H9 (cell line): ENCODE results near the gene PLD1. TPM values are rescaled to one million over a fixed set of nuclear protein-coding genes. Genes with fewer than 3 reads are reported as not detected.

Source experiments
- DNase-seq: peaks from one replicate; pipeline ENCODE4 v3.0.0-alpha.2; 2017
- H2AFZ ChIP-seq: one replicate; pipeline ENCODE4 v1.6.1; 2013; ENCODE audit warnings: mild to moderate bottlenecking, low read length, control low read depth, moderate library complexity
- H2AK5ac ChIP-seq: 2 replicates; pipeline ENCODE4 v1.6.1; 2013; ENCODE audit warnings: low read length, control low read depth, mixed read lengths; ENCODE audit not compliant: insufficient read length
- H2BK120ac ChIP-seq: one replicate; pipeline ENCODE4 v1.6.1; 2013; ENCODE audit warnings: low read depth, mild to moderate bottlenecking, low read length, control low read depth, inconsistent platforms; ENCODE audit not compliant: poor library complexity, severe bottlenecking
- H2BK12ac ChIP-seq: 2 replicates; pipeline ENCODE4 v1.6.1; 2013; ENCODE audit warnings: low read length, control low read depth, mixed read lengths, low read depth; ENCODE audit not compliant: insufficient read length
- H2BK15ac ChIP-seq: 2 replicates; pipeline ENCODE4 v1.6.1; 2013; ENCODE audit warnings: low read depth, low read length, control low read depth
- H2BK20ac ChIP-seq: one replicate; pipeline ENCODE4 v1.6.1; 2013; ENCODE audit warnings: low read depth, mild to moderate bottlenecking, low read length, control low read depth, inconsistent platforms; ENCODE audit not compliant: poor library complexity, severe bottlenecking
- H2BK5ac ChIP-seq: 2 replicates; pipeline ENCODE4 v1.6.1; 2013; ENCODE audit warnings: low read length, control low read depth, mixed read lengths; ENCODE audit not compliant: insufficient read length
- H3K14ac ChIP-seq: 2 replicates; pipeline ENCODE4 v1.6.1; 2013; ENCODE audit warnings: low read length, control low read depth; ENCODE audit not compliant: insufficient read depth
- H3K18ac ChIP-seq: 2 replicates; pipeline ENCODE4 v1.6.1; 2013; ENCODE audit warnings: low read depth, mild to moderate bottlenecking, mixed read lengths, low read length, control low read depth; ENCODE audit not compliant: insufficient read length
- H3K23ac ChIP-seq: 2 replicates; pipeline ENCODE4 v1.6.1; 2013; ENCODE audit warnings: low read length, control low read depth, mixed read lengths, low read depth; ENCODE audit not compliant: insufficient read length
- H3K23me2 ChIP-seq: 2 replicates; pipeline ENCODE4 v1.6.1; 2013; ENCODE audit warnings: low read depth, mild to moderate bottlenecking, mixed read lengths, low read length, control low read depth; ENCODE audit not compliant: insufficient read length, poor library complexity, severe bottlenecking
- H3K27ac ChIP-seq: 2 replicates; pipeline ENCODE4 v1.5.1; 2013; ENCODE audit warnings: low read length, control low read depth, mixed read lengths, low read depth; ENCODE audit not compliant: insufficient read length
- H3K27me3 ChIP-seq: 2 replicates; pipeline ENCODE4 v1.6.1; 2013; ENCODE audit warnings: low read length, control low read depth, inconsistent platforms; ENCODE audit not compliant: insufficient read depth
- H3K4ac ChIP-seq: 2 replicates; pipeline ENCODE4 v1.6.1; 2013; ENCODE audit warnings: low read depth, mild to moderate bottlenecking, control low read depth, inconsistent platforms, low read length, moderate library complexity
- H3K4me1 ChIP-seq: 2 replicates; pipeline ENCODE4 v1.6.1; 2013; ENCODE audit warnings: low read length, control low read depth, inconsistent platforms; ENCODE audit not compliant: insufficient read depth
- H3K4me2 ChIP-seq: 2 replicates; pipeline ENCODE4 v1.6.1; 2013; ENCODE audit warnings: low read length, control low read depth, mixed read lengths; ENCODE audit not compliant: insufficient read length, insufficient read depth
- H3K56ac ChIP-seq: 2 replicates; pipeline ENCODE4 v1.6.1; 2013; ENCODE audit warnings: low read depth, mild to moderate bottlenecking, mixed read lengths, low read length, control low read depth; ENCODE audit not compliant: insufficient read length
- H3K79me1 ChIP-seq: 2 replicates; pipeline ENCODE4 v1.6.1; 2013; ENCODE audit warnings: low read depth, mild to moderate bottlenecking, moderate library complexity, low read length, control low read depth, inconsistent platforms; ENCODE audit not compliant: insufficient read depth, poor library complexity, severe bottlenecking
- H3K79me2 ChIP-seq: 2 replicates; pipeline ENCODE4 v1.6.1; 2013; ENCODE audit warnings: low read length, control low read depth, inconsistent platforms; ENCODE audit not compliant: insufficient read depth
- H3K9ac ChIP-seq: 2 replicates; pipeline ENCODE4 v1.6.1; 2013; ENCODE audit warnings: low read length, control low read depth, mixed read lengths; ENCODE audit not compliant: insufficient read length; ENCODE audit errors: extremely low read depth
- H3K9me3 ChIP-seq: one replicate; pipeline ENCODE4 v1.6.1; 2013; ENCODE audit warnings: low read depth, low read length, inconsistent platforms; ENCODE audit not compliant: control insufficient read depth
- H3T11ph ChIP-seq: one replicate; pipeline ENCODE4 v1.6.1; 2013; ENCODE audit warnings: mild to moderate bottlenecking, low read length, control low read depth, inconsistent platforms
- H4K20me1 ChIP-seq: one replicate; pipeline ENCODE4 v1.6.1; 2013; ENCODE audit not compliant: control insufficient read depth, insufficient read length, insufficient read depth
- H4K5ac ChIP-seq: 2 replicates; pipeline ENCODE4 v1.6.1; 2013; ENCODE audit warnings: low read depth, mild to moderate bottlenecking, mixed read lengths, low read length, control low read depth; ENCODE audit not compliant: insufficient read length
- H4K8ac ChIP-seq: replicated peaks from 2 replicates; pipeline ENCODE4 v1.6.1; 2013; ENCODE audit warnings: low read length, control low read depth, mixed read lengths, low read depth; ENCODE audit not compliant: insufficient read length
- H4K91ac ChIP-seq: 2 replicates; pipeline ENCODE4 v1.6.1; 2013; ENCODE audit warnings: low read depth, mild to moderate bottlenecking, moderate library complexity, mixed read lengths, low read length, control low read depth; ENCODE audit not compliant: insufficient read length
- H3K27ac Mint-ChIP-seq, 3 experiments: 2 replicates in 2 of 3; 3 replicates in 1 of 3; pipeline ENCODE4 v1.8.0; 2020 to 2021; ENCODE audit warnings: mixed read lengths in 3 of 3, mild to moderate bottlenecking in 1 of 3, moderate library complexity in 1 of 3
- H3K27me3 Mint-ChIP-seq: 2 replicates; pipeline ENCODE4 v1.8.0; 2021; ENCODE audit warnings: low read depth, mild to moderate bottlenecking, moderate library complexity, mixed read lengths
- H3K36me3 Mint-ChIP-seq, 3 experiments: 2 replicates in 2 of 3; 3 replicates in 1 of 3; pipeline ENCODE4 v1.8.0; 2020 to 2021; ENCODE audit warnings: low read depth in 3 of 3, mixed read lengths in 3 of 3; ENCODE audit not compliant: insufficient read depth in 1 of 3
- H3K4me1 Mint-ChIP-seq, 2 experiments: 2 replicates each; pipeline ENCODE4 v1.8.0; 2020; ENCODE audit warnings: mixed read lengths in 2 of 2
- H3K4me3 Mint-ChIP-seq, 2 experiments: 2 replicates in 1 of 2; 3 replicates in 1 of 2; pipeline ENCODE4 v1.8.0; 2020 to 2021; ENCODE audit warnings: mild to moderate bottlenecking in 2 of 2, mixed read lengths in 2 of 2, moderate library complexity in 1 of 2
- H3K9me3 Mint-ChIP-seq, 2 experiments: 2 replicates in 1 of 2; 3 replicates in 1 of 2; pipeline ENCODE4 v1.8.0; 2020; ENCODE audit warnings: mild to moderate bottlenecking in 2 of 2, mixed read lengths in 2 of 2, moderate library complexity in 1 of 2
- CTCF ChIP-seq: fragments of 200-600 bp; sonication (generic); conservative IDR thresholded peaks from 3 replicates; pipeline ENCODE4 v1.8.0; 2021; ENCODE audit warnings: antibody characterized with exemption, mild to moderate bottlenecking
- WGBS: extraction: QIAGEN DNeasy Blood & Tissue Kit; methylation state at CpG from one replicate; pipeline ENCODE4 v1.1.7; 2013; ENCODE audit warnings: missing lambda C conversion rate, low lambda C conversion rate, mixed read lengths; ENCODE audit not compliant: insufficient read length; ENCODE audit errors: extremely low coverage; 5-methylcytosine and 5-hydroxymethylcytosine counted together
- total RNA-seq: library from RNA; stranded (reverse); gene quantifications from 2 replicates; pipeline ENCODE4 v1.2.1, GENCODE V29; 2021

Gene PLD1
- total RNA-seq, 1 experiment from 2014 or later = 1.8 TPM

GRCh38 chr3:171695426-171695825 lies 114.9 kb downstream of the PLD1 start:
- no peak overlapping the region for H2BK120ac ChIP-seq
- no peak overlapping the region for H2BK15ac ChIP-seq
- no peak overlapping the region for H2BK5ac ChIP-seq
- H3K9ac ChIP-seq = no peak overlapping the region
- no peaks in the 10 kb centered on the region for H3K4me1 Mint-ChIP-seq
- H3T11ph ChIP-seq = no peak overlapping the region
- no peaks in the 10 kb centered on the region for H3K36me3 Mint-ChIP-seq
- no peak overlapping the region for H4K8ac ChIP-seq
- WGBS = no CpG with 5 or more reads among the region's 1 CpG
- H3K23ac ChIP-seq = no peak overlapping the region
- H3K27ac ChIP-seq = no peak overlapping the region
- H3K4ac ChIP-seq = no peak overlapping the region
- H3K23me2 ChIP-seq = no peaks in the 10 kb centered on the region
- no peak overlapping the region for H2BK20ac ChIP-seq
- H3K27ac Mint-ChIP-seq = no peak overlapping the region
- H3K79me1 ChIP-seq = no peaks in the 10 kb centered on the region
- H4K91ac ChIP-seq = no peak overlapping the region
- H2AK5ac ChIP-seq = no peak overlapping the region
- H3K14ac ChIP-seq = no peak overlapping the region
- H3K4me1 ChIP-seq = no peaks in the 10 kb centered on the region
- DNase-seq = no peak
- H3K27me3 Mint-ChIP-seq = no peaks in the 10 kb centered on the region
- no peak overlapping the region for H3K18ac ChIP-seq
- H3K56ac ChIP-seq = no peak overlapping the region
- no peak overlapping the region for H3K4me2 ChIP-seq
- no peaks in the 10 kb centered on the region for H3K79me2 ChIP-seq
- no peaks in the 10 kb centered on the region for H3K9me3 ChIP-seq
- no peaks in the 10 kb centered on the region for H3K27me3 ChIP-seq
- H4K20me1 ChIP-seq = no peaks in the 10 kb centered on the region
- H2BK12ac ChIP-seq = no peak overlapping the region
- no peaks in the 10 kb centered on the region for H3K9me3 Mint-ChIP-seq
- no peak for TF ChIP-seq CTCF
- no peak overlapping the region for H4K5ac ChIP-seq
- no peak overlapping the region for H2AFZ ChIP-seq
- no peak overlapping the region for H3K4me3 Mint-ChIP-seq
